Stimulated activated CD4-positive, alpha-beta T cell treated with anti-CD3 and anti-CD28 coated beads, TNF-alpha, amount 100 ng/mL, for 24 hours (primary cell): ENCODE data around the gene PRKAR2A.

Source experiments
- DNase-seq, 3 experiments: peaks; one replicate each; pipeline ENCODE4 v3.0.0-alpha.2; 2020; ENCODE audit warnings: low read depth in 3 of 3

The PRKAR2A gene

GRCh38 chr3:48847504-48848423 is at the start of gene PRKAR2A:
Gene PRKAR2A (minus strand): TSS chr3:48847874. CDS start chr3:48847596, 278 bp downstream.
- DNase-seq = peak; percentile 56 to 80 (median 69)

- no peak for DNase-seq
These were observed 49.3 kb upstream of the PRKAR2A start for GRCh38 chr3:48896936-48897335.

- DNase-seq = no peak
These were observed 46.8 kb upstream of the PRKAR2A start for GRCh38 chr3:48894516-48894915.

- DNase-seq = no peak
These were observed 43.9 kb upstream of the PRKAR2A start for GRCh38 chr3:48891606-48892005.

GRCh38 chr3:48885753-48886152 is 38.1 kb upstream of the PRKAR2A start:
- no peak for DNase-seq

GRCh38 chr3:48881652-48882114 is 34.0 kb upstream of the PRKAR2A start:
- DNase-seq = no peak

GRCh38 chr3:48881006-48881405 is 33.3 kb upstream of the PRKAR2A start:
- no peak for DNase-seq

GRCh38 chr3:48879994-48880377 is 32.3 kb upstream of the PRKAR2A start:
- no peak for DNase-seq

GRCh38 chr3:48879307-48879993 is 31.8 kb upstream of the PRKAR2A start:
- DNase-seq = no peak

- no peak for DNase-seq
These were observed 30.0 kb upstream of the PRKAR2A start for GRCh38 chr3:48877671-48878070.

GRCh38 chr3:48863122-48863521 is 15.4 kb upstream of the PRKAR2A start:
- DNase-seq = no peak

GRCh38 chr3:48859206-48859605 is 11.5 kb upstream of the PRKAR2A start:
- no peak for DNase-seq

- no peak for DNase-seq
These were observed 11.0 kb upstream of the PRKAR2A start for GRCh38 chr3:48858709-48859108.

GRCh38 chr3:48857641-48858040 is 10.0 kb upstream of the PRKAR2A start:
- DNase-seq = no peak

GRCh38 chr3:48856469-48856868 is 8.8 kb upstream of the PRKAR2A start:
- no peak for DNase-seq

GRCh38 chr3:48855681-48856447 is 8.2 kb upstream of the PRKAR2A start:
- DNase-seq = no peak

GRCh38 chr3:48852151-48852550 is 4.5 kb upstream of the PRKAR2A start:
- no peak for DNase-seq

GRCh38 chr3:48851407-48851806 is 3.7 kb upstream of the PRKAR2A start:
- DNase-seq = no peak

- DNase-seq = no peak
These were observed 1.3 kb upstream of the PRKAR2A start for GRCh38 chr3:48848816-48849515.

GRCh38 chr3:48847053-48847503 is 596 bp downstream of the PRKAR2A start:
- DNase-seq = peak; percentile 8 to 59 (median 16)

- DNase-seq = no peak
These were observed 2.5 kb downstream of the PRKAR2A start for GRCh38 chr3:48845170-48845569.
